Hepatocyte (in vitro differentiated cells): ENCODE measurements around the gene CPT1A.

ENCODE experiments used
- CTCF ChIP-seq: fragments of 200-600 bp; sonication (generic); IDR thresholded peaks from 2 replicates; pipeline ENCODE4 v1.5.1; 2016; ENCODE audit warnings: antibody characterized with exemption, mild to moderate bottlenecking; ENCODE audit not compliant: poor library complexity
- EZH2phosphoT487 ChIP-seq: fragments of 200-600 bp; sonication (generic); IDR thresholded peaks from one replicate; pipeline ENCODE4 v1.6.1; 2018; ENCODE audit warnings: antibody characterized with exemption, mild to moderate bottlenecking, low read depth, moderate library complexity; ENCODE audit not compliant: unreplicated experiment, severe bottlenecking

- TF ChIP-seq CTCF (no peak), EZH2phosphoT487 (no peak)
Measured at GRCh38 chr11:68783216-68783821, 58.4 kb downstream of the CPT1A start.
